Naive thymus-derived CD4-positive, alpha-beta T cell (primary cell): ENCODE results near the gene TELO2. TPM values are rescaled to one million over a fixed set of nuclear protein-coding genes. Genes with fewer than 3 reads are reported as not detected.
A peak's percentile ranks its signal among the peaks of the same experiment; 100 is the strongest.

ENCODE experiments used
- ATAC-seq: fragments of 150-1000 bp; cut with Tn5 transposase; 2 replicates; pipeline ENCODE4 v1.10.0; 2021; ENCODE audit warnings: mild to moderate bottlenecking, moderate library complexity
- CTCF ChIA-PET: fragments of 350-600 bp; sonication (Branson Sonifier 250); formaldehyde crosslinking; loops from one replicate; lab custom pipeline; 2021; ENCODE audit warnings: antibody characterized with exemption; lab: Charles Lee
- POLR2A ChIA-PET: fragments of 350-600 bp; sonication (Branson Sonifier 250); formaldehyde crosslinking; loops from one replicate; lab custom pipeline; 2021; ENCODE audit warnings: antibody characterized with exemption, inconsistent platforms; lab: Charles Lee
- DNase-seq, 9 donors: peaks; one replicate each; pipeline versions ENCODE4 v3.0.0 to v3.0.0-alpha.2; 2020 to 2022; ENCODE audit warnings: mixed read lengths in 1 of 9
- H3K27ac ChIP-seq: one replicate; pipeline ENCODE4 v1.7.0; 2013; ENCODE audit warnings: mild to moderate bottlenecking, low read depth, low read length, moderate library complexity
- H3K27me3 ChIP-seq, 2 donors: one replicate each; pipeline ENCODE4 v1.7.0; 2013; ENCODE audit warnings: low read length in 2 of 2, mild to moderate bottlenecking in 2 of 2, moderate library complexity in 2 of 2; ENCODE audit not compliant: control insufficient read depth in 2 of 2, insufficient read depth in 2 of 2
- H3K36me3 ChIP-seq, 3 experiments: 1 replicate in 2 of 3; 2 replicates in 1 of 3; pipeline ENCODE4 v1.7.0; 2013; ENCODE audit warnings: low read length in 3 of 3, mild to moderate bottlenecking in 3 of 3, moderate library complexity in 1 of 3; ENCODE audit not compliant: insufficient read depth in 3 of 3, control insufficient read depth in 2 of 3
- H3K4me1 ChIP-seq, 2 donors: one replicate each; pipeline ENCODE4 v1.7.0; 2013; ENCODE audit warnings: low read length in 2 of 2, mild to moderate bottlenecking in 2 of 2, moderate library complexity in 1 of 2; ENCODE audit not compliant: control insufficient read depth in 2 of 2, insufficient read depth in 2 of 2
- H3K4me3 ChIP-seq: 2 replicates; pipeline ENCODE4 v1.7.0; 2013; ENCODE audit warnings: mild to moderate bottlenecking, low read length
- H3K9me3 ChIP-seq, 3 experiments: 1 replicate in 2 of 3; 2 replicates in 1 of 3; pipeline ENCODE4 v1.7.0; 2013; ENCODE audit warnings: low read length in 3 of 3; ENCODE audit not compliant: control insufficient read depth in 2 of 3
- H3K27ac Mint-ChIP-seq, 9 donors: one replicate each; pipeline ENCODE4 v1.8.0; 2020 to 2022; ENCODE audit warnings: mixed read lengths in 9 of 9, mild to moderate bottlenecking in 8 of 9, moderate library complexity in 5 of 9, inconsistent platforms in 2 of 9
- H3K27me3 Mint-ChIP-seq, 5 donors: one replicate each; pipeline ENCODE4 v1.8.0; 2021 to 2022; ENCODE audit warnings: mixed read lengths in 5 of 5, mild to moderate bottlenecking in 1 of 5
- H3K36me3 Mint-ChIP-seq, 5 donors: one replicate each; pipeline ENCODE4 v1.8.0; 2020 to 2022; ENCODE audit warnings: mixed read lengths in 5 of 5, mild to moderate bottlenecking in 3 of 5, inconsistent platforms in 1 of 5
- H3K4me1 Mint-ChIP-seq, 7 donors: one replicate each; pipeline ENCODE4 v1.8.0; 2020 to 2022; ENCODE audit warnings: mixed read lengths in 7 of 7, mild to moderate bottlenecking in 3 of 7, inconsistent platforms in 1 of 7
- H3K4me3 Mint-ChIP-seq, 10 donors: one replicate each; pipeline ENCODE4 v1.8.0; 2020 to 2022; ENCODE audit warnings: mild to moderate bottlenecking in 10 of 10, mixed read lengths in 10 of 10, moderate library complexity in 6 of 10, inconsistent platforms in 2 of 10
- H3K9me3 Mint-ChIP-seq, 11 donors: one replicate each; pipeline ENCODE4 v1.8.0; 2020 to 2022; ENCODE audit warnings: mixed read lengths in 11 of 11, mild to moderate bottlenecking in 4 of 11, inconsistent platforms in 1 of 11, moderate library complexity in 1 of 11
- intact Hi-C, 2 donors: fragments of 100-400 bp; cut with micrococcal nuclease; formaldehyde crosslinking; loops; one replicate each; pipeline ENCODE4 v1.15.1; 2023
- polyA plus RNA-seq, 2 donors: library from polyadenylated mRNA; unstranded; fragments of 300-500 nt; fragmentation: Illumina TruSeq; gene quantifications; one replicate each; pipeline ENCODE4 v1.2.3, GENCODE V29; 2021
- total RNA-seq, 6 experiments: library from RNA in 5 of 6; stranded (reverse) in 5 of 6; gene quantifications; 1 replicate in 5 of 6; 2 replicates in 1 of 6; pipeline ENCODE4 v1.2.3 and lab custom pipeline; 2021 to 2026

The TELO2 gene
- total and polyA plus RNA-seq, 7 experiments from 2014 or later, result 10.5 to 58.9 (median 50.2) TPM

- H3K27me3 ChIP-seq, result no peaks in the 10 kb centered on the region
- Mint-ChIP-seq H3K9me3 (no peaks in the 10 kb centered on the region), H3K36me3 (peaks cover 3 to 21% (median 15%) of the 10 kb centered on the region in 5 donors), H3K4me3 (peak overlapping the region in 7 of 10 donors; percentile 29 to 86 (median 80)), H3K27ac (peak overlapping the region; percentile 47 to 92 (median 84)), H3K27me3 (no peaks in the 10 kb centered on the region), H3K4me1 (peaks cover 55 to 89% (median 67%) of the 10 kb centered on the region in 7 donors)
- H3K4me3 ChIP-seq, result no peak overlapping the region
- ChIA-PET CTCF (no interaction called here), POLR2A (interaction anchor here (0.9 to 1.9 kb wide), 3 partner anchors 8 to 52 kb away, joined by 3 to 12 read pairs (median 4); partner anchors contain the start of gene TMEM204)
- DNase-seq, result no peak
- peaks cover 0 to 84% (median 17%) of the 10 kb centered on the region in 3 experiments for H3K36me3 ChIP-seq
- intact Hi-C loops, result no loop called here
- H3K27ac ChIP-seq, result peak overlapping the region; percentile 51
- H3K9me3 ChIP-seq, result no peaks in the 10 kb centered on the region
- ATAC-seq, result no peak
- H3K4me1 ChIP-seq, result peaks cover 17 to 74% of the 10 kb centered on the region in 2 donors
Observed at GRCh38 chr16:1542533-1542932, 49.4 kb downstream of the TELO2 start.

- Mint-ChIP-seq H3K4me1 (peaks cover 51 to 89% (median 66%) of the 10 kb centered on the region in 7 donors), H3K36me3 (peaks cover 0 to 14% (median 8%) of the 10 kb centered on the region in 5 donors), H3K4me3 (peak overlapping the region; percentile 70 to 86 (median 76)), H3K27me3 (no peaks in the 10 kb centered on the region), H3K27ac (peak overlapping the region; percentile 71 to 95 (median 86)), H3K9me3 (no peaks in the 10 kb centered on the region)
- ChIA-PET CTCF (interaction anchor here (0.6 kb wide), 1 partner anchor 45 kb away, joined by 3 read pairs; no protein-coding TSS in a partner anchor), POLR2A (interaction anchor here (1.0 to 4.8 kb wide), 3 partner anchors 9 to 30 kb away, joined by 3 to 27 read pairs (median 12); partner anchors contain the start of gene TMEM204)
- Histone ChIP-seq H3K4me1 (peaks cover 13 to 70% of the 10 kb centered on the region in 2 donors), H3K4me3 (no peak overlapping the region), H3K9me3 (no peaks in the 10 kb centered on the region), H3K27me3 (no peaks in the 10 kb centered on the region), H3K27ac (peak overlapping the region; percentile 51), H3K36me3 (peaks cover 0 to 83% (median 20%) of the 10 kb centered on the region in 3 experiments)
- intact Hi-C loops, result loop anchor here (1.0 kb wide), 2 partner anchors 10 to 50 kb away; partner anchors contain the start of genes TMEM204 (in 2 of the 2) and TELO2 (in 1 of the 2)
- ATAC-seq (peak; percentile 81), DNase-seq (peak in 5 of 9 donors; percentile 23 to 59 (median 38))
Observed at GRCh38 chr16:1543085-1543896, 50.1 kb downstream of the TELO2 start.

DNA sequence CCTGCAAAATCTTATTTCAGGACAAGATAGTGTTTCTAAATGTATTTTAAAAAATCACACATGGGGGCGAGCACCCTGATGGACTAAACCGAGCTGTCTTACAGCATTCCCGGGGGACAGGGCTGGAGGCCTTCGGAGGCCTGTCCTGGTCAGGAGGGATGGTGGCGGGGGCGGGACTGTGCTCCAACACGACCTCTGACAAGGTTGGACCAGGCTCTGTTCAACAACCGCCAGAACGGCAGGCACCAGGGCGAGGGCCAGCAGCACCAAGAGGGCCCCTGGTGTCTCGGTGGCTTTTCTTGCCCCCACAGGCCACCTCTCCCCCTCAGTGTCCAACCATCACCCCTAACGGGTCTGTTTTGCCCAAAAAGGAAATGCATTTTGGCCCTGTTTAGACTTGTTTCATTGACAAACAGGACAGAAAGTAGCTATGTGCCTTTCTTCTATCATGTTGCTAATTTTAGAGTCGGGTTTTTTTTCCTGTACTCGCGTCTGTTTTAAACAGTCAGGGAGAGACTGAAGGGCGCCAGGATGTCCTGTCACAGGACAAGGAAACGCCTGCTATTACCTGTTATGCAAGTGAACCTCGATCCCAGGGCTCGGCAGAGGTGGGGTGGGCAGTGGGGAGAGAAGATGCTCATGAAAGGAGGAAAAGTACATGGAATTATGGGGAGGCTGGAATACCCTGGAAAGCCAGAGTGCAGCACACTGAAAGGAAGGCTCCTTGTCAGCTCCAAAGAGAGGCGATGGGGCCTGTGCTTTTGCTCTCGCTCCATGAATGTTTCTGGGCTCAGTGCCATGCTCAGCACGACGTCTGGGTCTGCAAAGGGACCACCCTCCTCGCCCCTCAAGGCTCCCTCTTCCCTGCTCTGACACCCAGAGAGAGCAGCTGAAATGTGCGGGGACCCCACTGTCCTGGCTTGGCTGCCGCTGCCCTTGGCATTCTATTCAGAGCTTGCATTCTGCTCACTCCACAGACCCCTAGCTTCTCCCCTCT, 52.2 kb downstream of the TELO2 start:
- peaks cover 0 to 83% (median 19%) of the 10 kb centered on the region in 3 experiments for H3K36me3 ChIP-seq
- ChIA-PET POLR2A (interaction anchor here (1.3 to 4.8 kb wide), 5 partner anchors 7 to 15 kb away, joined by 5 to 27 read pairs (median 9); partner anchors contain the start of gene TMEM204), CTCF (interaction anchor here (0.8 kb wide), 1 partner anchor 8 kb away, joined by 3 read pairs; no protein-coding TSS in a partner anchor)
- Mint-ChIP-seq H3K27ac (peak overlapping the region; percentile 71 to 93 (median 79)), H3K36me3 (peaks cover 0 to 27% (median 8%) of the 10 kb centered on the region in 5 donors), H3K27me3 (no peaks in the 10 kb centered on the region), H3K4me1 (peaks cover 43 to 91% (median 73%) of the 10 kb centered on the region in 7 donors), H3K9me3 (no peaks in the 10 kb centered on the region), H3K4me3 (peak overlapping the region; percentile 46 to 80 (median 72))
- H3K4me3 ChIP-seq, result no peak overlapping the region
- no peaks in the 10 kb centered on the region for H3K9me3 ChIP-seq
- H3K27me3 ChIP-seq, result no peaks in the 10 kb centered on the region
- intact Hi-C loops, result no loop called here
- DNase-seq (no peak), ATAC-seq (no peak)
- peaks cover 10 to 65% of the 10 kb centered on the region in 2 donors for H3K4me1 ChIP-seq
- H3K27ac ChIP-seq, result peak overlapping the region; percentile 49

- H3K27ac ChIP-seq, result peak overlapping the region; percentile 23
- H3K9me3 Mint-ChIP-seq, result no peaks in the 10 kb centered on the region
- H3K36me3 ChIP-seq, result peaks cover 0 to 83% (median 24%) of the 10 kb centered on the region in 3 experiments
- H3K27ac Mint-ChIP-seq, result peak overlapping the region in 5 of 9 donors; percentile 41 to 93 (median 66)
- ChIA-PET POLR2A (interaction anchor here (1.0 to 4.8 kb wide), 5 partner anchors 8 to 14 kb away, joined by 3 to 27 read pairs (median 9); partner anchors contain the start of gene TMEM204), CTCF (interaction anchor here (1.0 kb wide), 1 partner anchor 8 kb away, joined by 3 read pairs; no protein-coding TSS in a partner anchor)
- no peaks in the 10 kb centered on the region for H3K9me3 ChIP-seq
- H3K4me3 ChIP-seq, result no peak overlapping the region
- intact Hi-C loops, result no loop called here
- ATAC-seq (no peak), DNase-seq (no peak)
- H3K4me1 Mint-ChIP-seq, result peaks cover 38 to 95% (median 74%) of the 10 kb centered on the region in 7 donors
- no peaks in the 10 kb centered on the region for H3K27me3 Mint-ChIP-seq
- peak overlapping the region in 7 of 10 donors; percentile 16 to 75 (median 41) for H3K4me3 Mint-ChIP-seq
- H3K4me1 ChIP-seq, result peaks cover 10 to 57% of the 10 kb centered on the region in 2 donors
- peaks cover 0 to 24% (median 8%) of the 10 kb centered on the region in 5 donors for H3K36me3 Mint-ChIP-seq
- H3K27me3 ChIP-seq, result no peaks in the 10 kb centered on the region
Observed at GRCh38 chr16:1546430-1546829, 53.3 kb downstream of the TELO2 start.

DNA sequence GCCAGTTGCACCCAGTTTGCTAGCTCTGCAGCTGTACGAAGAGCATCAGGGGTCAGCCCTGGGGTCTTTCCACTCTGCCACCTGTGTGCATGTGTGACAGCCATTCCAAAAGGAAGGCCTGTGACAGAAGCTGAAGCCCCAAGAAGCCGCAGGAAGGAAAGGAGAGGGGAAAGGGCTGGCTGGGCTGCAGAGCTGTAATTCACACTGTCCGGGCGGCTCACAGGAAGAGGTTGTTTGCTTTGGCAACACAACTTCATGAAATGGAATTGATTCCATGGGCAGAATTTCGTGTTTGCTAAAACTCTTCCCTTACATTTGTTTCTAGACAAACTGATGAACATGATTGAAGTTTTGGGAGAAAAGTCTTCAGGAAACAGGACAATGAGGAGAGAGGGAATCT, 55.1 kb downstream of the TELO2 start:
- CTCF ChIA-PET, result no interaction called here
- Histone ChIP-seq H3K4me3 (no peak overlapping the region), H3K27ac (no peak overlapping the region), H3K36me3 (peaks cover 0 to 82% (median 30%) of the 10 kb centered on the region in 3 experiments), H3K4me1 (peaks cover 6 to 48% of the 10 kb centered on the region in 2 donors), H3K27me3 (no peaks in the 10 kb centered on the region), H3K9me3 (no peaks in the 10 kb centered on the region)
- Mint-ChIP-seq H3K4me1 (peaks cover 27 to 95% (median 79%) of the 10 kb centered on the region in 7 donors), H3K36me3 (peaks cover 0 to 29% (median 11%) of the 10 kb centered on the region in 5 donors), H3K4me3 (peak overlapping the region in 5 of 10 donors; percentile 9 to 75 (median 32)), H3K27ac (peak overlapping the region in 6 of 9 donors; percentile 28 to 93 (median 70)), H3K9me3 (no peaks in the 10 kb centered on the region), H3K27me3 (no peaks in the 10 kb centered on the region)
- intact Hi-C loops, result no loop called here
- DNase-seq, result no peak
- POLR2A ChIA-PET, result interaction anchor here (0.7 to 1.1 kb wide), 3 partner anchors 10 to 137 kb away, joined by 3 to 5 read pairs (median 4); no protein-coding TSS in a partner anchor
- ATAC-seq, result no peak
